ENCODE measurements around the gene CHRNB1. TPM values are rescaled to one million over a fixed set of nuclear protein-coding genes. Genes with fewer than 3 reads are reported as not detected.

CHRNB1 gene
- total RNA-seq (ENCODE audit: low replicate concordance): 16.4 and 51.1 TPM in 2 replicates
- long read RNA-seq, transcript CHRNB1-207 (2 exons, 1,095 nt): minor isoform, 8 of 58 reads
- long read RNA-seq, transcript CHRNB1-201 (11 exons, 2,557 nt): major isoform, 30 of 58 reads
- long read RNA-seq, partial matches to known transcripts: 5 of 58 reads
- long read RNA-seq, other reads (novel, unspliced or antisense): 12 of 58 reads

GRCh38 chr17:7444682-7445618 lies at the start of gene CHRNB1:
Gene CHRNB1, plus strand, starts transcription at chr17:7445061. Its CDS starts 67 bp downstream, at chr17:7445128.
- no peaks in the 10 kb centered on the region for H3K9me3 Mint-ChIP-seq
- no peak for DNase-seq (ENCODE audit: extremely low spot score, unreplicated experiment)
- peak within 1 kb of the TSS; percentile 89 for H3K4me3 Mint-ChIP-seq
- peak within 1 kb of the TSS; percentile 82 for H3K27ac Mint-ChIP-seq
- H3K4me1 Mint-ChIP-seq (ENCODE audit: unreplicated experiment): peaks cover 26% of the 10 kb centered on the region
- peaks cover 51% of the 10 kb centered on the region for H3K27me3 Mint-ChIP-seq
- TF ChIP-seq CTCF (conservative IDR thresholded peaks at IDR 0.05): peak; percentile 49
- H3K36me3 Mint-ChIP-seq: peaks cover 7% of the 10 kb centered on the region

- no peaks in the 10 kb centered on the region for H3K27me3 Mint-ChIP-seq
- H3K36me3 Mint-ChIP-seq: no peaks in the 10 kb centered on the region
- H3K4me3 Mint-ChIP-seq: peak overlapping the region; percentile 66
- no peak for TF ChIP-seq CTCF (conservative IDR thresholded peaks at IDR 0.05)
- no peaks in the 10 kb centered on the region for H3K9me3 Mint-ChIP-seq
- H3K4me1 Mint-ChIP-seq (ENCODE audit: unreplicated experiment): peaks cover 9% of the 10 kb centered on the region
- no peak for DNase-seq (ENCODE audit: extremely low spot score, unreplicated experiment)
- H3K27ac Mint-ChIP-seq: no peak overlapping the region
Observed at GRCh38 chr17:7396147-7396546, 48.7 kb upstream of the CHRNB1 start.

- no peak for TF ChIP-seq CTCF (conservative IDR thresholded peaks at IDR 0.05)
- H3K9me3 Mint-ChIP-seq: no peaks in the 10 kb centered on the region
- no peaks in the 10 kb centered on the region for H3K36me3 Mint-ChIP-seq
- no peak for DNase-seq (ENCODE audit: extremely low spot score, unreplicated experiment)
- no peaks in the 10 kb centered on the region for H3K27me3 Mint-ChIP-seq
- H3K4me3 Mint-ChIP-seq: no peak overlapping the region
- peaks cover 14% of the 10 kb centered on the region for H3K4me1 Mint-ChIP-seq (ENCODE audit: unreplicated experiment)
- H3K27ac Mint-ChIP-seq: no peak overlapping the region
Observed at GRCh38 chr17:7398612-7399011, 46.2 kb upstream of the CHRNB1 start.

- peaks cover 14% of the 10 kb centered on the region for H3K4me1 Mint-ChIP-seq (ENCODE audit: unreplicated experiment)
- peak overlapping the region; percentile 96 for H3K27ac Mint-ChIP-seq
- TF ChIP-seq CTCF (conservative IDR thresholded peaks at IDR 0.05): no peak
- no peak for DNase-seq (ENCODE audit: extremely low spot score, unreplicated experiment)
- no peaks in the 10 kb centered on the region for H3K9me3 Mint-ChIP-seq
- peaks cover 4% of the 10 kb centered on the region for H3K27me3 Mint-ChIP-seq
- peak overlapping the region; percentile 94 for H3K4me3 Mint-ChIP-seq
- H3K36me3 Mint-ChIP-seq: no peaks in the 10 kb centered on the region
Observed at GRCh38 chr17:7403043-7403726, 41.7 kb upstream of the CHRNB1 start.

- Mint-ChIP-seq H3K36me3 (no peaks in the 10 kb centered on the region), H3K4me1 (ENCODE audit: unreplicated experiment) (peaks cover 14% of the 10 kb centered on the region), H3K27ac (peak overlapping the region; percentile 96), H3K4me3 (peak overlapping the region; percentile 94), H3K27me3 (peaks cover 4% of the 10 kb centered on the region), H3K9me3 (no peaks in the 10 kb centered on the region)
- no peak for DNase-seq (ENCODE audit: extremely low spot score, unreplicated experiment)
- no peak for TF ChIP-seq CTCF (conservative IDR thresholded peaks at IDR 0.05)
Observed at GRCh38 chr17:7403727-7403976, 41.2 kb upstream of the CHRNB1 start.
